Measurements from ENCODE around the gene RNF186.

RNF186 gene

DNA sequence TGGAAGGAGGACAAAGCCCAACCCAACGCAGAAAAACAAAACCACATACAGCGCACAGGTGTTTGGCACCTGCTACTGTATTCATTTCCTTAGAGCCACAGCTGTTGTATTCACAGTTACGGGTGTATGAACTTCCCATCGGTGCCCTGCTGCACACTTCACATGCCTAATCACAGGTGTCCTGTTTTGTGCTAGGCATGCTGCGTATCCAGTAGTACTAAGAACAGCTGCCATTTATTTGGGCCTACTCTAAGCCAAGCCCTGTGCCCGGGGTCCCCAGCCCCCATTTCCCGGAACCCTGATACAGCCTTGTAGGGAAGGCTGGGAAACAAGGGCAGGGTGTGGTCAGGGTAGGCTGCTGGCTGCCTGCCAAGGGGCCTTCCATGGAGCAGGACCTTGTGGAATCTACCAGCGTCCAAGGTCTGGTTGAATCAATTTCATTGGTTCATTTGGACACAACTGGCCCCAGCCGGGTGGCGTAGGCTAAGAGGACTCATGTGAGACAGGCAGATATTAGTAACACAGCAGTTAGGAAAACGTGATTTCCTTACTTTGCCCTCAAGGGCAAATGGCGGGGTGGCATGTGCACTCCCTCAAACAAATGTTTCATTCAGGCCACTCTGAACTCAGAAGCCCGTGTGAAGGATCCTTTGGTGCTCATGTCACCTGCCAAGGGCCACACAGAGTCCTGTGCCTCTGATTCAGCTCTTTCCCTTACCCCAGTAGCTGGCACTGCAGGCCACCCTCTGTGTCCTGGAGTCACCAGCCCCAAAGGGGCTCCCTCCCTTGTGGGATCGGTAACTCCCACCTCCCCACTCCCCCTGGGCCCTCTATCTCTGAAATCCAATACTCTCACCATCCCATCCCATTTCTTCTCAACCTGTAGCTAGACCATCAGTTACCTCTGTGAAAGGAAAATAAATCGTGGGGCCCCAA, 986 bp upstream of the RNF186 start:
- no peaks in the 10 kb centered on the region for H4K20me1 ChIP-seq
- peaks cover 0 to 44% (median 33%) of the 10 kb centered on the region in 10 experiments; a peak in 14 of 20 replicates for H3K4me1 ChIP-seq
- H3K4me2 ChIP-seq, result peak overlapping the region in 7 of 11 experiments; percentile 5 to 62 (median 31); a peak in 8 of 22 replicates
- no peak overlapping the region for H3K27ac ChIP-seq
- no peak overlapping the region for H3K9ac ChIP-seq
- no peak for TF ChIP-seq Cebpa-rat (IDR thresholded peaks at IDR 0.05)
- H3K36me3 ChIP-seq, result no peaks in the 10 kb centered on the region
- no peak overlapping the region for H3K4me3 ChIP-seq
- H3K27me3 ChIP-seq, result no peaks in the 10 kb centered on the region
- H3K9me3 ChIP-seq (replicated peaks in 1 of 11), result no peaks in the 10 kb centered on the region

GRCh38 chr1:19814244-19814661, 830 bp downstream of the RNF186 start:
- no peaks in the 10 kb centered on the region; a peak in 2 of 22 replicates for H3K9me3 ChIP-seq (replicated peaks in 1 of 11)
- peaks cover 0 to 39% (median 28%) of the 10 kb centered on the region in 10 experiments; a peak in 14 of 20 replicates for H3K4me1 ChIP-seq
- H3K4me3 ChIP-seq, result no peak overlapping the region
- no peaks in the 10 kb centered on the region for H3K27me3 ChIP-seq
- TF ChIP-seq Cebpa-rat (IDR thresholded peaks at IDR 0.05), result no peak
- H3K9ac ChIP-seq, result no peak overlapping the region
- H3K27ac ChIP-seq, result no peak overlapping the region
- no peaks in the 10 kb centered on the region for H4K20me1 ChIP-seq
- H3K4me2 ChIP-seq, result peak overlapping the region in 8 of 11 experiments; percentile 13 to 62 (median 54); a peak in 14 of 22 replicates
- no peaks in the 10 kb centered on the region for H3K36me3 ChIP-seq

GRCh38 chr1:19813643-19813960, 1.5 kb downstream of the RNF186 start:
- no peak overlapping the region for H3K27ac ChIP-seq
- H3K27me3 ChIP-seq, result no peaks in the 10 kb centered on the region
- peak overlapping the region in 7 of 11 experiments; percentile 41 to 62 (median 57); a peak in 13 of 22 replicates for H3K4me2 ChIP-seq
- H3K4me3 ChIP-seq, result no peak overlapping the region
- H3K4me1 ChIP-seq, result peaks cover 0 to 34% (median 24%) of the 10 kb centered on the region in 10 experiments; a peak in 14 of 20 replicates
- TF ChIP-seq Cebpa-rat (IDR thresholded peaks at IDR 0.05), result no peak
- H4K20me1 ChIP-seq, result no peaks in the 10 kb centered on the region
- H3K9me3 ChIP-seq (replicated peaks in 1 of 11), result no peaks in the 10 kb centered on the region; a peak in 2 of 22 replicates
- no peak overlapping the region for H3K9ac ChIP-seq
- H3K36me3 ChIP-seq, result no peaks in the 10 kb centered on the region

- H3K27me3 ChIP-seq, result no peaks in the 10 kb centered on the region
- peaks cover 0 to 34% (median 24%) of the 10 kb centered on the region in 10 experiments; a peak in 14 of 20 replicates for H3K4me1 ChIP-seq
- no peak overlapping the region for H3K27ac ChIP-seq
- H3K4me3 ChIP-seq, result no peak overlapping the region
- H3K4me2 ChIP-seq, result peak overlapping the region in 7 of 11 experiments; percentile 41 to 62 (median 57); a peak in 9 of 22 replicates
- no peaks in the 10 kb centered on the region; a peak in 2 of 22 replicates for H3K9me3 ChIP-seq (replicated peaks in 1 of 11)
- no peak for TF ChIP-seq Cebpa-rat (IDR thresholded peaks at IDR 0.05)
- H3K36me3 ChIP-seq, result no peaks in the 10 kb centered on the region
- no peak overlapping the region for H3K9ac ChIP-seq
- no peaks in the 10 kb centered on the region for H4K20me1 ChIP-seq
Observed at GRCh38 chr1:19812875-19813642, 2.0 kb downstream of the RNF186 start.

DNA sequence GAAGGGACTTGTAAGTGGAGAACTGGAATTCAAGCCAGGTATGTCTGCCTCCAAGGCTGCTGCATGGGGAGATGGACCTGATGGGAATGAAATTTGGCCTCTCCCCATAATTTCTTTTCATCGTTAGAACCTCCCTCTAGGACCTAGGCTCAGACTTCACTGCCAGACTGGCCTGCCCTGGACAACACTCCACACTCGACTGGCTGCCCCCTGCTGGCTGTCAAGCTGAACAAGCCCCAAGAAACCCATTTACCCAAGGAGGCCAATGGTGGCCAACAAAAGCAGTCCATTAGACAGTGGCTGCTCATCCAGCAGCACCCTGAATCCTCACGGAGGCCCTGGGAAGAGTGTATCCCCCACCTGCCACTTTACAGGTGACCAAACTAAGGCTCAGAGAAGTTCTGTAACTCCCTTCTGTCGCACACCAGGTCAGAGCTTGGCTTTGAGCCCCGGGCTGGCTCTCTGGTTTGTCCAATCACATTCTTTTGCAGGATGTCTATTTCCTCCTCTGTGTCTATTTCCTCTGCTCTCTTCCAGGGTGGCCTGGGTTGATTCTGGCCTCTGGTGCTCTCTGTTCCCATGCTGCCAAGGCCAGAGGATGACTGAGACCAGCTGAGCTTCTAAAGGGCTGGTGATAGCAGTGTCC, 3.8 kb downstream of the RNF186 start:
- Histone ChIP-seq H3K27ac (no peak overlapping the region), H3K4me1 (peaks cover 0 to 34% (median 24%) of the 10 kb centered on the region in 10 experiments; a peak in 14 of 20 replicates)
- no peak for TF ChIP-seq Cebpa-rat (IDR thresholded peaks at IDR 0.05)

GRCh38 chr1:19809044-19809750, 5.9 kb downstream of the RNF186 start:
- H3K4me2 ChIP-seq, result no peak overlapping the region
- no peak overlapping the region for H3K4me3 ChIP-seq
- H3K27me3 ChIP-seq, result no peaks in the 10 kb centered on the region
- no peak overlapping the region for H3K27ac ChIP-seq
- no peaks in the 10 kb centered on the region; a peak in 2 of 22 replicates for H3K9me3 ChIP-seq (replicated peaks in 1 of 11)
- TF ChIP-seq Cebpa-rat (IDR thresholded peaks at IDR 0.05), result no peak
- no peaks in the 10 kb centered on the region for H3K36me3 ChIP-seq
- H3K4me1 ChIP-seq, result peaks cover 0 to 15% (median 9%) of the 10 kb centered on the region in 10 experiments; a peak in 14 of 20 replicates
- no peak overlapping the region for H3K9ac ChIP-seq
- H4K20me1 ChIP-seq, result no peaks in the 10 kb centered on the region

More for the DNA sequence above, 3.8 kb downstream of the RNF186 start:
- no peaks in the 10 kb centered on the region; a peak in 2 of 22 replicates for H3K9me3 ChIP-seq (replicated peaks in 1 of 11)
- H3K9ac ChIP-seq, result no peak overlapping the region
- no peaks in the 10 kb centered on the region for H3K27me3 ChIP-seq
- no peaks in the 10 kb centered on the region for H4K20me1 ChIP-seq
- H3K36me3 ChIP-seq, result no peaks in the 10 kb centered on the region
- no peak overlapping the region for H3K4me3 ChIP-seq
- H3K4me2 ChIP-seq, result no peak overlapping the region

- Histone ChIP-seq H3K4me1 (peaks cover 0 to 7% (median under 1%) of the 10 kb centered on the region in 10 experiments; a peak in 9 of 20 replicates), H3K9ac (no peak overlapping the region), H3K27ac (no peak overlapping the region), H3K27me3 (no peaks in the 10 kb centered on the region), H4K20me1 (no peaks in the 10 kb centered on the region), H3K4me2 (no peak overlapping the region), H3K4me3 (no peak overlapping the region), H3K9me3 (replicated peaks in 1 of 11) (no peaks in the 10 kb centered on the region; a peak in 2 of 22 replicates), H3K36me3 (no peaks in the 10 kb centered on the region)
- TF ChIP-seq Cebpa-rat (IDR thresholded peaks at IDR 0.05), result no peak
Observed at GRCh38 chr1:19808351-19808750, 6.7 kb downstream of the RNF186 start.

GRCh38 chr1:19804831-19805251, 10.2 kb downstream of the RNF186 start:
- Histone ChIP-seq H3K36me3 (no peaks in the 10 kb centered on the region), H3K4me3 (no peak overlapping the region), H3K4me2 (no peak overlapping the region), H4K20me1 (no peaks in the 10 kb centered on the region), H3K27ac (no peak overlapping the region), H3K27me3 (no peaks in the 10 kb centered on the region), H3K9ac (no peak overlapping the region), H3K4me1 (peaks cover 7 to 16% (median 11%) of the 10 kb centered on the region in 10 experiments; a peak in 19 of 20 replicates), H3K9me3 (replicated peaks in 1 of 11) (no peaks in the 10 kb centered on the region; a peak in 2 of 22 replicates)
- TF ChIP-seq Cebpa-rat (IDR thresholded peaks at IDR 0.05), result no peak

Measured in BLaER1 treated with 17β-estradiol and CSF1 and Interleukin-3, amounts not matched to agents 10 nM and 100 nM (cell line).